ENCODE measurements around the gene MLYCD. TPM values are rescaled to one million over a fixed set of nuclear protein-coding genes. Genes with fewer than 3 reads are reported as not detected.

The MLYCD gene
- polyA plus RNA-seq, 3 donors, result 4.1 to 5.6 (median 4.3) TPM

- no peak overlapping the region for H3K27ac ChIP-seq (ENCODE audit: low read depth, low read length)
- WGBS, 3 donors, result 77 to 89% (median 84%) methylated on average over 3 of the region's 3 CpGs
These were observed 7.2 kb upstream of the MLYCD start for GRCh38 chr16:83891742-83892141.

DNA sequence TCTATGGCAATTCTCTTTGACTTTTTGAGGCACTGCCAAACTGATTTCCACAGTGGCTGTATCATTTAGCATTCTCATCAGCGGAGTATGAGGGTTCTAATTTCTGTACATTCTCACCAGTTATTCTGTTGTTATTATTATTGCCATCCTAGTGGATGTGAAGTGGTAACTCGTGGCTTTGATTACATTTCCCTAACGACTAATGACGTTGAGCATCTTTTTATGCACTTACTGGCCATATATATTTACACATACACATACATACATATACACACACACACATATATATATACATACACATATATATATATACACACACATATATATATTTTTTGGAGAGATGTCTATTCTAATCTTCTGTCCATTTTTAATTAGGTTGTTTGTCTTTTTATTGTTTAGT is 3.7 kb upstream of the MLYCD start:
- 77 to 83% (median 81%) methylated on average over 4 of the region's 4 CpGs for WGBS, 3 donors

GRCh38 chr16:83895942-83896341 is 3.0 kb upstream of the MLYCD start:
- WGBS, 3 donors, result 74 to 96% (median 80%) methylated on average over 3 of the region's 3 CpGs

More for the DNA sequence above, 3.7 kb upstream of the MLYCD start:
- no peak overlapping the region for H3K27ac ChIP-seq (ENCODE audit: low read depth, low read length)

GRCh38 chr16:83899272-83899897 is 470 bp downstream of the MLYCD start:
- WGBS, 3 donors, result 1% methylated on average over 50 to 73 of the region's 73 CpGs
- H3K27ac ChIP-seq (ENCODE audit: low read depth, low read length), result peak overlapping the region; percentile 51

More at GRCh38 chr16:83895942-83896341, 3.0 kb upstream of the MLYCD start:
- H3K27ac ChIP-seq (ENCODE audit: low read depth, low read length), result no peak overlapping the region

- 28 to 82% (median 78%) methylated on average over 3 of the region's 3 CpGs for WGBS, 3 donors
- H3K27ac ChIP-seq (ENCODE audit: low read depth, low read length), result no peak overlapping the region
These were observed 1.1 kb downstream of the MLYCD start for GRCh38 chr16:83899978-83900377.

GRCh38 chr16:83900571-83900970 is 1.7 kb downstream of the MLYCD start:
- H3K27ac ChIP-seq (ENCODE audit: low read depth, low read length), result no peak overlapping the region
- WGBS, 3 donors, result 50 to 89% (median 88%) methylated on average over 8 to 9 of the region's 9 CpGs

GRCh38 chr16:83901101-83901500 is 2.2 kb downstream of the MLYCD start:
- no peak overlapping the region for H3K27ac ChIP-seq (ENCODE audit: low read depth, low read length)
- WGBS, 3 donors, result 85 to 94% (median 92%) methylated on average over 3 of the region's 3 CpGs

DNA sequence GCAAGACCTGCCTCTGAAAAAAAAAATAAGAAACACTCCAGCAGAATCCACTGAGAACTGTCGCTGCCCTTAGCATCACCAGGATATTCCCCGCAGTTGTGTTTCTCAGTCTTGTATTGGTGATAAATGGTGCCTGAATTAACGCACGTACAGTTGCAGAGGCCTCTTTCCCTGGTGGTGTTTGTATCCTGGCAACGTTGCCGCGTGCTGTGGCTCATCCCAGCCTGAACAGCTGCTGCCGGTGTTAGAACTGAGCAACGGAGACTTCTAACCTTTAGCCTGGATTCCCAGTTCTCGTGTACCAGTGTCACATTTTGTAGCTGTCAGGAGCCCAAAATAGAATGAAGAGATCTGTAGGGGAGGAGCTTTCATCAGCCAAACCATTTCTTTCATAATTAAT is 4.8 kb downstream of the MLYCD start:
- no peak overlapping the region for H3K27ac ChIP-seq (ENCODE audit: low read depth, low read length)
- WGBS, 3 donors, result 42 to 71% (median 59%) methylated on average over 10 of the region's 10 CpGs

DNA sequence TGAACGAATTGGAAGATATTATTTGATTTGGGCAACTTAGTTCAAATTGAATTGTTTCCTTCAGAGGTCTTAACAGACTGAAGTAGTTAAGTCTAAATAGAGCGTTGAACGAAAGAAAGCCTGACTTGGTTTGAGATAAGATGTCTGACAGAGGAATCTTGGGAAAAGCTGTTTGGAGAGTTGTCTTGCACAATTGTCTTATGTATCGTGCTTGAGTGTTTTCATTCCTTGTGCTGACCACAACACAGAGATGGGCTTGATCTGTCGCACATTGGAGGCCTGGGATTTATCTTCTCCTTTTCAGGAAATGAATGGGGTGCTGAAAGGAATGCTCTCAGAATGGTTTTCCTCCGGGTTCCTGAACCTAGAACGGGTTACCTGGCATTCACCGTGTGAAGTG is 7.8 kb downstream of the MLYCD start:
- WGBS, 3 donors, result 62 to 82% (median 82%) methylated on average over 8 of the region's 8 CpGs
- no peak overlapping the region for H3K27ac ChIP-seq (ENCODE audit: low read depth, low read length)

DNA sequence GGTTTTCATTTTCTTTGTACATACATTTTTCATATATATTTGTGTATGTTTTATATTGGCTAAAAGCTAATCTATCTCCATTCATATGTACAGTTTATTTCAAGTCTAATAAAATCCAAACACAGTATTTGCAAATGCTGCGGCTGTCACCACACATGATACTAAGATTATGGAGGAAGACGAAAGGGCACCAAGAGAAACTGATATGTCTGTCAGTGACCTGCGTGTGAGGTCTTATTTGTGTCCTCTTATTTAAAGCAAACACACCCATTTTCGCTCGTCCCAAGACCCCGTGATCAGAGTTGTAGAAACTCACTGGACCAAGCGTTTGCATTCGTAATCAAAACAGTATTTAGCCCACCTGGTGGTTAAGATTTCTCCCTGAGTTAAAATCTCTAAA is 8.2 kb downstream of the MLYCD start:
- no peak overlapping the region for H3K27ac ChIP-seq (ENCODE audit: low read depth, low read length)
- WGBS, 3 donors, result 75 to 97% (median 94%) methylated on average over 8 of the region's 8 CpGs

DNA sequence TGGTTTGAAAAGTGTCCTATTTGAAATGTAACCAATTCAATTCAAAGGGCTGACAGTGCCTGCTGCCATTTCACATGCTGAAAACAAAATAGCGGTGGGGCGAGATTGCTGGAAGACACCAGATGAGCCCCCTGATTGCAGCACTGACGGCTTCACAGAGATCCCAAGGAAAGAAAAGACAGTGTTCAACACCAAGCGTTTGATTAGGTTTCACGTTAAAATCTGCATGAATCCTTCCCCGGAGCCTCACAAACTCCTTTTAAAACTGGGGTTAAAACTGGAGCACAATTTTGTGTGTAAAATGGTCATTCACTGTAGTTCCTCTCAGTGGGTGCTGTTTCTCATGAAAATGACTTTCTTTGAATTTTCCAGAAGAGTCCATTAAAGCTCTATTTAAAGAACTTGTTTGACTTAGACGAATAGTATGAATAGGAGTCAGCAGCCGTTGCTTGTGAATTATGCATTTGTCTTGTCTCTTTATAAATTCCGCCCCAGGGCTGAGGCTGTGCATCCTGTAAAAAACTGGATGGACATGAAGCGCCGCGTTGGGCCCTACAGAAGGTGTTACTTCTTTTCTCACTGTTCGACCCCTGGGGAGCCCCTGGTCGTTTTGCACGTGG is 8.8 kb downstream of the MLYCD start:
- WGBS, 3 donors, result 85 to 88% (median 86%) methylated on average over 15 of the region's 15 CpGs
- no peak overlapping the region for H3K27ac ChIP-seq (ENCODE audit: low read depth, low read length)

DNA sequence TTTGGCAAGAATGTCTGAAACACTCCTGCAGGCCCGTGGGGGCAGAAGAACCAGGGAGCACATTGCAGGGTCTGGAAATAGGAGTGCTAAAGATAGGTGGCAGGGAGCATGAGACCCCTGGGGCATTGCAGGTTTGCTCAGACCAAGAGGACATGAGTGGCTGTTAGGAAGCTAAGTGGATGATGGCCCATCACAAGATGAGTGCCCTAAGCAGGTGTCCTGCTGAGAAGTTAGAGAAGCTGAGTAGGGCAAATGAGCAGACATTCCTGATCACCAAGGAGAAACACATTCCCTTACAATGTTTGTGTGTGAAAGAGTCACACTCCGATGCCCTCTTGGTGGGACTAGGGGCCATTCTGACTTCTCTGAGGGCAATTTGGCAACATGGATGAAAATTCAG is 9.9 kb downstream of the MLYCD start:
- H3K27ac ChIP-seq (ENCODE audit: low read depth, low read length), result no peak overlapping the region
- 79 to 86% (median 85%) methylated on average over 2 of the region's 2 CpGs for WGBS, 3 donors

GRCh38 chr16:83911290-83911689 is 12.4 kb downstream of the MLYCD start:
- H3K27ac ChIP-seq (ENCODE audit: low read depth, low read length), result no peak overlapping the region
- WGBS, 3 donors, result 89 to 94% (median 92%) methylated on average over 10 of the region's 10 CpGs

DNA sequence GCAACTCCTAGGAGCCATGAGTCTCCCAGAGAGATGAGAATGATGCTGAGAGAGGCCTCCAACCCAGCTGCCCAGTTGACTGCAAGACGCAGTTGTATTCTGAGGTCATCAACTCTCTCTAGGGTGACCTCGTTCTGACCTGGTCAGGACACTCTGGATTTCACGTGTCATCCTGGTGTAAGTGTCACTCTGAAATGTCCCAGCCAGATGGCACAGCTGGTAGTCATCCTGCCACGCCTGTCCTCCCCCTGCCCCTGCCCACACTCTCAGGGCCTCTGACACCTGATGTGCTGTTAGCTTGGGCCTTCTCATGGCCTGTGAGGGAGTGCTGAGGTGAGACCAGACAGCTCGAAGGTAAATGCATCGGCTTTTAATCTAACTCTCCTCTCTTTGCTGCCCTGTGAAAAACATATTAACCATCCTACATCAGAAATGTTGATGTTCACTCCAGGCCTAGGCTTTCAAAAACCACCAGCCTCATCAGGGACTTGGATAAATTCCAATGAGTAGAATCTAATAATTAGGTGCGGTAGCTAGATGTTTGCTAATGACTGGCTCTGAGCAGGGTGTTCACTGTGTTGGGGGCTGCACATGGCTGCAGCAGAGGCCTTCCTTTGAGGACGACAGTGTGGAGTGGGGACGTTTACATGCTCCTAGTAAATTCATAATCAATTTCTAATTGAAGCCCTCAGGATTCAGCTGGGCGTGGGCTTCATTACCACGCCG is 13.8 kb downstream of the MLYCD start:
- H3K27ac ChIP-seq (ENCODE audit: low read depth, low read length), result no peak overlapping the region
- 79 to 83% (median 81%) methylated on average over 12 of the region's 12 CpGs for WGBS, 3 donors

DNA sequence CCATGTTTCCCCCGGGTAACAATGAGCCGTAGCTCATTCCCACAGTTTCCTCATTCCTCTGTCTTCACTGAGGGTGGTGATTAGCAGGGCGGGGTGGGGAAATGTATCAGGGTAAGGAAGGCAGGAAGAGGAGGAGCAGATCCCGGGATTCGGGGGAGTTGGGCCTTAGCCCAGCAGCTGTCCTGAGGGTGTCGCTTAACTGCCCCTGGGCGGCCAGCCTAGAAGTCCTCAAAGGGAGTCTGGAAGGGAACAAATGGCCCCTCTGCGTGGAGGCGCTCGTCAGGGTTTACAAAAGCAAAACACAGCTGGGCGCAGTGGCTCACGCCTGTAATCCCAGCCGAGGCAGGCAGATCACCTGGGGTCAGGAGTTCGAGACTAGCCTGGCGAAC is 14.3 kb downstream of the MLYCD start:
- H3K27ac ChIP-seq (ENCODE audit: low read depth, low read length), result no peak overlapping the region
- WGBS, 3 donors, result 69 to 82% (median 70%) methylated on average over 15 of the region's 15 CpGs

DNA sequence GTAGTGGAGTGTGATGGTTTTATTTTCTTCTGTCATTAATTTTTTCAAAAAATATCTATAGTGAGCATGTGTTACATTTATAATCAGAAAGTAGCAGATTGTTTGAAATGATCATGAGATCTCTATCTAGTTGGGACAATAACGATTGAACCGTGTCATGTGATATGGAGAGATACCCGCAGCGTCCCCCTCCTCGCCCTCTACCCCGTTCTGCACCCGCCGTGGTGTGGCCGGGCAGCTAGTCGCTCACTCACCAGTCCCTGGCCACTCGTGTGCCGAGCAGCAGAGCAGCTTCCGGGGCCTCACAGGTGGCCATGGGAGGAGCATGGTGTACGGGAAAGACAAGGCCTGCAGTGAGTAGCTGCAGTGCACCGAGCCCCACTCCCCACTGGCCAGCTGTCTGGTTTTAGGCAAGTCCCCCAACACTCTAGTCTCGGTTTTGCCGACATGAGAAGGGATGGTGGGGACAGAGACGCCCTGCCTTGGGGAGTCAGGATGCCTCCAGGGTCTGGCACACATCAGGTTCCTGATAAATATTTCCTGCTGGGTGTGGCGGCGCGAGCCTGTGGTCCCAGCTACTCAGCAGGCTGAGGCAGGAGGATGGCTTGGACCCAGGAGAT is 15.3 kb downstream of the MLYCD start:
- 89 to 95% (median 95%) methylated on average over 20 to 21 of the region's 21 CpGs for WGBS, 3 donors
- no peak overlapping the region for H3K27ac ChIP-seq (ENCODE audit: low read depth, low read length)

GRCh38 chr16:83915081-83915480 is 16.2 kb downstream of the MLYCD start:
- no peak overlapping the region for H3K27ac ChIP-seq (ENCODE audit: low read depth, low read length)
- 96 to 97% (median 96%) methylated on average over 22 of the region's 22 CpGs for WGBS, 3 donors

DNA sequence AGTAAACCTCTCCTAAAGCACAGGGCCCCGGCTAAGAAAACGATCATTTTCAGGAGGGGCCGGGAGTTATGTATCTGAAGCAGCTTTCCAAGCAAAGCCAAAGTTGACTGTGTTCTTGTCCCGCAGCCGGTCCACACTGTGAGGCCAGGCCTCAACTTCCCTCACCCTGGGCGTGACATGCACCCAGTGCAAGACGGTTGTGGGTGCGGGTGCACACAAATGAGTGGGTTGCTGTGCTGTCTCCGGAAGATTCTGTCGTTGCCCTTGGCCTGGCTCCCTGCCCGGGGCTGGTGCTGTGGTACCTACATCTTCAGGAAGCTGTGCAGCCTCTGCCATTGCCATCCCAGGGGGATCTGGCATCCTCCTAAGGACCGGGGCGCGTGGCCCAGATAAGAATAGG is 16.6 kb downstream of the MLYCD start:
- WGBS, 3 donors, result 85 to 96% (median 92%) methylated on average over 14 of the region's 14 CpGs
- H3K27ac ChIP-seq (ENCODE audit: low read depth, low read length), result no peak overlapping the region

All from adipose tissue (tissue), 3 donors.